Upper lobe of right lung (tissue), 1 donor: Measurements from ENCODE around the gene MT1E. TPM values are rescaled to one million over a fixed set of nuclear protein-coding genes. Genes with fewer than 3 reads are reported as not detected.

Experiments
- ATAC-seq: fragments of 200-7000 bp; cut with Tn5 transposase; one replicate; pipeline ENCODE4 v1.9.1; 2020; ENCODE audit warnings: mild to moderate bottlenecking, moderate library complexity
- DNase-seq: peaks from one replicate; pipeline ENCODE4 v3.0.0-alpha.2; 2020
- H3K27ac ChIP-seq: fragments of 200-600 bp; one replicate; pipeline ENCODE4 v1.8.0; 2022
- H3K27me3 ChIP-seq: fragments of 200-600 bp; one replicate; pipeline ENCODE4 v1.8.0; 2022; ENCODE audit warnings: mild to moderate bottlenecking
- H3K36me3 ChIP-seq: fragments of 200-600 bp; one replicate; pipeline ENCODE4 v1.8.0; 2022
- H3K4me1 ChIP-seq: fragments of 200-600 bp; one replicate; pipeline ENCODE4 v1.8.0; 2022
- H3K4me3 ChIP-seq: fragments of 200-600 bp; one replicate; pipeline ENCODE4 v1.8.0; 2022; ENCODE audit warnings: mild to moderate bottlenecking
- H3K9me3 ChIP-seq: fragments of 200-600 bp; one replicate; pipeline ENCODE4 v1.8.0; 2022
- CTCF ChIP-seq: fragments of 200-600 bp; IDR thresholded peaks from one replicate; pipeline ENCODE4 v1.8.0; 2022; ENCODE audit warnings: antibody characterized with exemption
- intact Hi-C: fragments of 100-400 bp; cut with DNase I; formaldehyde crosslinking; loops from one replicate; pipeline ENCODE4 v1.11.0; 2022
- total RNA-seq: library from RNA; stranded (reverse); fragmentation: NEBNext Ultra II Directional; extraction: Animal tissue kit (Norgen Biotek cat#: 25700); gene quantifications from one replicate; pipeline ENCODE4 v1.2.1, GENCODE V29; 2021
- donor health status: DM: no; HTN: yes; CAD: no; lungs with severe emphysema.

MT1E gene
- total RNA-seq, 1 donor from 2014 or later = 154 TPM

- H3K4me1 ChIP-seq = peaks cover 6% of the 10 kb centered on the region
- intact Hi-C loops = no loop called here
- H3K27me3 ChIP-seq = no peaks in the 10 kb centered on the region
- H3K27ac ChIP-seq = no peak overlapping the region
- H3K4me3 ChIP-seq = no peak overlapping the region
- no peaks in the 10 kb centered on the region for H3K9me3 ChIP-seq
- DNase-seq (no peak), ATAC-seq (no peak)
- no peaks in the 10 kb centered on the region for H3K36me3 ChIP-seq
- TF ChIP-seq CTCF = no peak
These were observed 1.9 kb upstream of the MT1E start for GRCh38 chr16:56623637-56624036.

GRCh38 chr16:56625943-56626654 lies 518 bp downstream of the MT1E start:
- no peak for TF ChIP-seq CTCF
- no peaks in the 10 kb centered on the region for H3K27me3 ChIP-seq
- peak overlapping the region; percentile 70 for H3K4me3 ChIP-seq
- H3K36me3 ChIP-seq = no peaks in the 10 kb centered on the region
- H3K4me1 ChIP-seq = peaks cover 6% of the 10 kb centered on the region
- intact Hi-C loops = no loop called here
- no peaks in the 10 kb centered on the region for H3K9me3 ChIP-seq
- ATAC-seq = peak; percentile 59
- peak overlapping the region; percentile 93 for H3K27ac ChIP-seq
- no peak for DNase-seq

GRCh38 chr16:56626685-56627084 lies 1.1 kb downstream of the MT1E start:
- no peak for TF ChIP-seq CTCF
- peak overlapping the region; percentile 70 for H3K4me3 ChIP-seq
- H3K9me3 ChIP-seq = no peaks in the 10 kb centered on the region
- intact Hi-C loops = no loop called here
- peak overlapping the region; percentile 93 for H3K27ac ChIP-seq
- H3K4me1 ChIP-seq = peaks cover 6% of the 10 kb centered on the region
- no peaks in the 10 kb centered on the region for H3K36me3 ChIP-seq
- no peaks in the 10 kb centered on the region for H3K27me3 ChIP-seq
- ATAC-seq (no peak), DNase-seq (no peak)

- no peak for DNase-seq
- intact Hi-C loops = no loop called here
These were observed 3.1 kb downstream of the MT1E start for GRCh38 chr16:56628486-56629350.

GRCh38 chr16:56629531-56629930 lies 4.0 kb downstream of the MT1E start:
- H3K4me3 ChIP-seq = no peak overlapping the region
- DNase-seq = no peak
- peaks cover 6% of the 10 kb centered on the region for H3K4me1 ChIP-seq
- no peak overlapping the region for H3K27ac ChIP-seq
- no peaks in the 10 kb centered on the region for H3K9me3 ChIP-seq
- intact Hi-C loops = no loop called here
- no peak for ATAC-seq
- TF ChIP-seq CTCF = no peak
- no peaks in the 10 kb centered on the region for H3K36me3 ChIP-seq
- H3K27me3 ChIP-seq = peaks cover 6% of the 10 kb centered on the region

More at GRCh38 chr16:56628486-56629350, 3.1 kb downstream of the MT1E start:
- Histone ChIP-seq H3K9me3 (no peaks in the 10 kb centered on the region), H3K36me3 (no peaks in the 10 kb centered on the region), H3K4me1 (peaks cover 6% of the 10 kb centered on the region), H3K27ac (peak overlapping the region; percentile 2), H3K27me3 (no peaks in the 10 kb centered on the region), H3K4me3 (no peak overlapping the region)
- ATAC-seq = no peak
- TF ChIP-seq CTCF = no peak
